NOMO-1 treated with dmso at 0.1 percent for 144 hours (cell line): ENCODE measurements around the gene PCSK4.
"Not testable (repeated sequence)": the region's sequence is repeated elsewhere in the genome, so short reads cannot be mapped to it uniquely, and the experiment has no call there.

ENCODE experiments used
- DNase-seq: peaks from one replicate; lab custom pipeline; 2025; ENCODE audit not compliant: unreplicated experiment; lab: John Stamatoyannopoulos, UW

PCSK4 gene

GRCh38 chr19:1441677-1442438 is 48.3 kb downstream of the PCSK4 start:
- DNase-seq = no peak

- no peak for DNase-seq
Observed at GRCh38 chr19:1441022-1441426, 49.1 kb downstream of the PCSK4 start.

GRCh38 chr19:1440418-1440801 is 49.7 kb downstream of the PCSK4 start:
- DNase-seq = no peak

DNA sequence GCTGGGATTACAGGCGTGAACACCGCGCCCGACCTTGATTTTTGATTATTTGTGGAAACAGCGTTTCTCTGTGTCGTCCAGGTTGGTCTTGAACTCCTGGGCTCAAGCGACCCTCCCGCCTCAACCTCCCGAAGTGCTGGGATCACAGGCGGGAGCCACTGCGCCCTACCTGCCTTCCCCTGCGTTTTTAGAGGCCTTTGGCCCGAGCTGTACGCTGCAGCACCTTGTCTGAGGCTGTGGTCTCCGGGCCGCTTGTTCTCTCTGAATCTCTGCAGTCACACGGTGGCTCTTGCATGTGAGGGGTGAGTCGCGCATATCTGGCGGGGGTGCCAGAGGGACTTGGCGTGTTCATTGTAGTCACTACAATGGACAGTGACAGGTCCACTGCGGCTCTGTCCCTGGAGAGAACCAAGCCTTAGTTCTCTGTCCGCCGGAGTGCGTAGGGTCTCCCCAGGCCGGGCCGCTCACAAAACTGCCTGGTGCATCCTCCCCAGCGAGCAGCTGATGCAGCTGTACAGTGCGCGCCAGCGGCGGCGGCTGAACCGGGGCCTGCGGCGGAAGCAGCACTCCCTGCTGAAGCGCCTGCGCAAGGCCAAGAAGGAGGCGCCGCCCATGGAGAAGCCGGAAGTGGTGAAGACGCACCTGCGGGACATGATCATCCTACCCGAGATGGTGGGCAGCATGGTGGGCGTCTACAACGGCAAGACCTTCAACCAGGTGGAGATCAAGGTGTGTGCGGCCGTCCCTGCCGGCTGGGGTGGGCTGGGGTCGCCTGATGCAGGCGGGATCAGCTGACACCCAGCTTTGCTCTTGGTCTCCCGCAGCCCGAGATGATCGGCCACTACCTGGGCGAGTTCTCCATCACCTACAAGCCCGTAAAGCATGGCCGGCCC is 50.4 kb downstream of the PCSK4 start:
- not testable (repeated sequence) for DNase-seq

GRCh38 chr19:1438933-1439354 is 51.2 kb downstream of the PCSK4 start:
- DNase-seq = no peak

GRCh38 chr19:1438035-1438932 is 51.9 kb downstream of the PCSK4 start, which contains the start of gene RPS15:
Gene RPS15 (plus strand): TSS chr19:1438396. CDS start chr19:1438426, 30 bp downstream.
- DNase-seq = peak; percentile 88

- no peak for DNase-seq
Observed at GRCh38 chr19:1437609-1438008, 52.5 kb downstream of the PCSK4 start.

- no peak for DNase-seq
Observed at GRCh38 chr19:1435378-1435989, 54.7 kb downstream of the PCSK4 start.

- DNase-seq = no peak
Observed at GRCh38 chr19:1434577-1435060, 55.5 kb downstream of the PCSK4 start.

GRCh38 chr19:1434040-1434366 is 56.1 kb downstream of the PCSK4 start:
- no peak for DNase-seq

GRCh38 chr19:1433119-1434039 is 56.8 kb downstream of the PCSK4 start:
- no peak for DNase-seq

DNA sequence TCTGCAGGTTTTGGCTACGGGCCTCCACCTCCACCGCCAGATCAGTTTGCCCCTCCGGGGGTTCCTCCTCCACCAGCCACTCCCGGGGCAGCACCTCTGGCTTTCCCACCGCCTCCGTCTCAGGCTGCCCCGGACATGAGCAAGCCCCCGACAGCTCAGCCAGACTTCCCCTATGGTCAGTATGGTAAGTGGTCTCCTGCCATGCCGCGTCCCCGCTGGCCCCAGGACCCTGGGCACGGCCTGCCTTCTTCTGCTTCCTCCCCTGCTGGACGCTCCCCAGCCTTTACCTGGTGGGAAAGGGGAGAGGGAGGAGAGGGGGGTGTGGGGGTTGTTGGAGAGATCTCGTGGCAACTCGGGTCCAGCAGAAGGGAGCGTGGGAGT is 57.7 kb downstream of the PCSK4 start:
- DNase-seq = no peak

GRCh38 chr19:1431759-1432506 is 58.2 kb downstream of the PCSK4 start:
- DNase-seq = no peak
